Dermis blood vessel endothelial cell (primary cell): ENCODE data around the gene C2orf76. TPM values are rescaled to one million over a fixed set of nuclear protein-coding genes. Genes with fewer than 3 reads are reported as not detected.
"Not testable (repeated sequence)": the region's sequence is repeated elsewhere in the genome, so short reads cannot be mapped to it uniquely, and the experiment has no call there.

Experiments
- DNase-seq: peaks from one replicate; pipeline ENCODE4 v3.0.0; 2010
- total RNA-seq: library from RNA; depleted of rRNA; stranded (reverse); fragments of >200 nt; gene quantifications from 2 replicates; pipeline ENCODE4 v1.2.3, GENCODE V29; 2014

Gene C2orf76
- total RNA-seq, 1 donor from 2014 or later = 14.6 TPM

GRCh38 chr2:119377294-119377992 lies 10.8 kb upstream of the C2orf76 start:
- no peak for DNase-seq

- DNase-seq = no peak
Observed at GRCh38 chr2:119376810-119377209, 10.2 kb upstream of the C2orf76 start.

- not testable (repeated sequence) for DNase-seq
Observed at GRCh38 chr2:119376406-119376805, 9.8 kb upstream of the C2orf76 start.

- DNase-seq = not testable (repeated sequence)
Observed at GRCh38 chr2:119373907-119374745, 7.5 kb upstream of the C2orf76 start.

- DNase-seq = no peak
Observed at GRCh38 chr2:119372778-119373568, 6.3 kb upstream of the C2orf76 start.

GRCh38 chr2:119371111-119371510 lies 4.5 kb upstream of the C2orf76 start:
- no peak for DNase-seq

DNA sequence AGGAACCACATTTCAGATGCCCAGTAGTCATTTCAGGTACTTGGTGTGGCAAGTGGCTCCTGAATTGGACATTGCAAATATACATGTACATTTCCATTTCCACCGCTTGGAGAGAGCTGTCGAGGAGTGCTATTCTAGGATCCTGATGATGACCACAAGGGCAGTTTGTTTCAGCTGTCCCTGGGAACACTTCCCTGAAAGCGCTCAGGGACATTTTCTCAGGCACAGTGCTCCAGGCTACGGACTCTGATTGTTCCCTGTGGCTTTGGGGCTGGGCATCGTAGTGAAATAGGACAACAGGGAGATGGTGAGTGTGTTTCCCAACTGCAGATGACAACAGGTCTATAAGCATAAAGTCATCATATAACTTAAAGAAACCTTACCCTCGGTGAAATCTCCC lies 3.2 kb upstream of the C2orf76 start:
- DNase-seq = no peak

- DNase-seq = peak; percentile 49
Observed at GRCh38 chr2:119367472-119368099, 952 bp upstream of the C2orf76 start.

GRCh38 chr2:119366161-119366648 lies 429 bp downstream of the C2orf76 start:
- DNase-seq = peak; percentile 33

DNA sequence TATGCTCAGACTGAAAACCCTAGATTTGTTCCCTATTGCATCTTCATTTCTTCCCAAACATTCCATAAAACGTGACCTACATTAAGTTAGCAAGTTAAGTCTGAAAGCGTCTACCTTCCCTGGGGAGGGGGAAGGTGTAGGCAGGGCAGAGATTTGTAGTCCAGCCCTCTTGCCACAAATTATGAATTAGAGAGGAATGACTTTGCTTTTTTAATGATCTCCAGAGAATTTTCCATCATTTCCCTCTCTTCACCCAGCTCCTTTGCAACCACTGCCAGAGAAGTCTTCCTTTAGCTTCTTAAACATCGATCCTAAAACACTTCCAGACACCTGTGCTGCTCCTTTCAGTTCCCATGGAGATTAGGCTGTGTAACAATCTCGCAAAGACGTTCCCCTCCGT lies 1.2 kb downstream of the C2orf76 start:
- no peak for DNase-seq

DNA sequence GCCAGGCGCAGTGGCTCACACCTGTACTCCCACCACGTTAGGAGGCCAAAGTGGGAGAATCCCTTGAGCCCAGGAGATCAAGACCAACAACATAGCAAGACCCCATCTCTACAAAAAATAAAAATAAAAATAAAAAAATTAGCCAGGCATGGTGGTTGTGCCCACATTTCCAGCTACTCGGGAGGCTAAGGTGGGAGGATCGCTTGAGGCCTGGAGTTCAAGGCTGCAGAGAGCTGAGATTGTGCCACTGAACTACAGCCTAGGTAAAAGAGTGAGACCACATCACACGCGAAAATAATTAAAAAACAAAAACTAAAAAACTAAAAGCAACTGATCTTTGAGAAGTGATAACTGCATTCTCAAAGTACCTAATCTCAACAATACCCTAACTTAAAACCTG lies 1.8 kb downstream of the C2orf76 start:
- no peak for DNase-seq

GRCh38 chr2:119360423-119360966 lies 6.1 kb downstream of the C2orf76 start:
- no peak for DNase-seq

DNA sequence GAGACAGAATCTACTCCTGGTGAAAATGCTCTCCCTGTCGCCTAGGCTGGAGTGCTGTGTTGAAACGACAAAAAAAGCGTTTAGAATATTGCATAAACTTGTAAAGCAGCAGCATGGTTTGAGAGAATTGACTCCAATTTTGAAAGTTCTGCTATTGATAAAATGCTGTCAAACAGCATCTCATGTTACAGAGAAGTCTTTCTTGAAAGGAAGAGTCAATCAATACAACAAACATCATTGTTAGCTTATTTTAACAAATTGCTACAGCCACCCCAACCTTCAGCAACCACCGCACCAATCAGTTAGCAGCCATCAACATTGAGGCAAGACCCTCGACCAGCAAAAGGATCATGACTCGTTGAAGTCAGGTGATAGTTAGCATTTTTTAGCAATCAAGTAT lies 6.9 kb downstream of the C2orf76 start:
- no peak for DNase-seq

DNA sequence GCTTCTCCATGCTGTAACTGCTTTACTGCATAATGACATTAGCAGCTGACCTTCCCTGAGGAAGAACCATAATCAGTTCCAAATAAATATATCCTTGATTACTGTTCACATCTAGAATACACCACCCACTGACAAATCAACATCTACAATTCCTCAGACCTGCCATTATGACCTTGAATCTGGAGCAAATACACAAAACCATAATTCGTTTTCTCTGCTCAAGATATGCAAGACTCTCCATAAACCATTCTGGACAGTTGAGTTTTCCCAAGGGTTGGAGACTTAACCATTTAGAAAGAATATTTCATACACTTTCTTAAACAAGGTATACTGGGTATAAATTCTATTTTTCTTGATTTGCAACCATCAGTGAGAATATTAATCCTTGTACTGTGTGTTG lies 11.8 kb downstream of the C2orf76 start:
- no peak for DNase-seq

DNA sequence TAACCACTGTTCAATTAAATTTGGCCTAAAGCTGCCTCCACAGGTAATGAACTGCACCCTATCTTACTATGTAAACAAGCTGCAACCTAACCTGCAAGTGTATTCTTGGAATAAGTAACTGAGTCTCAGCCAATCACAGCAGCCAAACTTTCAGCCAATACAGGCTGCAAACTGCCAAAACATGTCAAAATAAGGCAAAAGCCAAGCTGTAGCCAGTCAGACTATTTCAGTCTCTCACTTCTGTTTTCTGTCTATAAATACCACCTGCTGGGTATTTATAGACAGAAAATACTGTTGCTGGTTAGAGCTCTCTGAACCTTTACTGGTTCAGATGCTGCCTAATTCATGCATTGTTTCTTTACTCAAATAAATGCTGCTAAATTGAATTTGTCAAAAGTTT lies 14.3 kb downstream of the C2orf76 start:
- DNase-seq = no peak

- no peak for DNase-seq
Observed at GRCh38 chr2:119350311-119350998, 16.2 kb downstream of the C2orf76 start.

DNA sequence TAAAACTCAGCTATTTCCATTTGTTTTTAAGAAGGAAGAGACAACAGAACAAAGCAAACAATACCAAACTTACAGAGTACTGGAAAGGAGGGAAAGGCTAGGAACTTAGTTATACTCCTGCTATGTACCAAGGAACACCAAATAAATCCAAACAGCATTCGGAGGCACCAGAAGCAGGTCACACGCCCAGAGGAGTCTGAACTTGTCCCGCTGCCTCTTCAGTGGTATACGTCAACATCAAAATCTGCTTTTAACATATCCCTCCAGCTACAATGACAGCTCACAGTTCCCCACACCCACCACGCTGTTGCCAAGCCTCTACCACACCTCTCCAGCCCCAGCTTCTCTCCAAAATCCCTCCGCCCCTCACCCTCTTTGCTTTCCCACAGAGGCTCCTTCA lies 17.3 kb downstream of the C2orf76 start:
- no peak for DNase-seq

GRCh38 chr2:119341684-119342083 lies 24.9 kb downstream of the C2orf76 start:
- DNase-seq = no peak

- DNase-seq = no peak
Observed at GRCh38 chr2:119339562-119339923, 27.1 kb downstream of the C2orf76 start.

DNA sequence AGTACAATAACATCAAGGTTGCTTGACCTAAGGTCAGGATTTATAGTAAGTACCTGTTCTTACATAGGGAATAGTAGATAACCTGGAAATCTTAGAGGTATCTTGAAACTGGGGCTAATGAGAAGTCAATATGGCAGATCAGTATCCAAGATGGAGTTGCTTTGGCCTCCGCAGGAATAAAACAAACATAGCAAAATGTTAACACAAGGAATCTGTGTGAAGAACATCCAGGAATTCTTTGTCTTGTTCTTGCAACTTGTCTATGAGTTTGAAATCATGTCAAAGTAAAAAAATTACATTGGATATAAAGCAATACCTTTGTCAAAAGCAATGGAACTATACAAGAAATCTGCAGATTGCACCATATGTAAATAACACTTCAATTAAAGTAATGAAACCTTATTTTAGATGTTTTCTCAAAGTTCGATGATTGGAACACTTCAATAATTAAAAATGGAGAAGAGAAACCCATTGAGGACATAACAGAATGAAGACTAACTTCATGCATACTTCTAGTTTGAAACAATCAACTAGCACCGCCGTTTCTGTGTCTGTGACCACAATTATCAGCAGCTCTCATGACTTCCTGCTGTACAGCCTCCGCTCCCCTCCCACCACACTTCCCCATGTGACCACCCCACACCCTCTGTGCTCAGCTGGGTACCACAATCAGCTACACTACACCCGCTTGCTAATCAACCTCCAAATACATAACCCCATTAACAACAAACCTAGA lies 27.6 kb downstream of the C2orf76 start:
- no peak for DNase-seq

DNA sequence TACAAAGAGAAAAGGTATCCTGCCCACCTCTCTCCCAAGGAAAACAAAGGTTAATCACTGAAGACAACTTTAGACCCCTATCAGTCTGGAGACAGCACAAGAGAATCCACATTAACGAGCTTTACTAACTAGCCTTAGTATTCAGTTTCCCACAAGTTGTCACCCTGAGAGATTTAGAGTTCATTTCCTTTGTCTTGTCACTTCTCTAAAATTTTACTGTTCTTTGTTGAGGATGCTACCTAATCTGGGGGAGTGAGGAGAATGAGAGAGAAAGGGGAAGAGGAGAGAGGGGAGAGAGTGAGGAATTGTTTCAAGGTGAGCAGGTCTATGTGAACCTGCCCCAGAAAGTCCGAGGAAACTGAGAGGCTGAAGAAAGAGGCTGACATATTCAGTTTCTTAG lies 28.4 kb downstream of the C2orf76 start:
- DNase-seq = no peak
